Transverse colon (tissue), 3 donors: Measurements from ENCODE around the gene OR10A4.

Source experiments
- EP300 ChIP-seq: sonication (generic); formaldehyde crosslinking; IDR thresholded peaks from one replicate; pipeline ENCODE4 v1.6.1; 2017; ENCODE audit warnings: antibody characterized with exemption, low read depth
- POLR2A ChIP-seq: fragments of 450-650 bp; IDR thresholded peaks from one replicate; pipeline ENCODE4 v1.6.1; 2016; ENCODE audit warnings: antibody characterized with exemption, mild to moderate bottlenecking, moderate library complexity
- TF ChIP-seq, protein P1 (sequence below), 5 experiments: fragments of 200-600 bp in 3 of 5; fragments of 450-650 bp in 2 of 5; sonication (generic) in 3 of 5; IDR thresholded peaks; 1 replicate in 2 of 5; 2 replicates in 3 of 5; pipeline ENCODE4 v1.5.1; 2016 to 2017; ENCODE audit warnings: antibody characterized with exemption in 5 of 5, inconsistent platforms in 3 of 5, mild to moderate bottlenecking in 2 of 5, moderate library complexity in 1 of 5

DNA sequence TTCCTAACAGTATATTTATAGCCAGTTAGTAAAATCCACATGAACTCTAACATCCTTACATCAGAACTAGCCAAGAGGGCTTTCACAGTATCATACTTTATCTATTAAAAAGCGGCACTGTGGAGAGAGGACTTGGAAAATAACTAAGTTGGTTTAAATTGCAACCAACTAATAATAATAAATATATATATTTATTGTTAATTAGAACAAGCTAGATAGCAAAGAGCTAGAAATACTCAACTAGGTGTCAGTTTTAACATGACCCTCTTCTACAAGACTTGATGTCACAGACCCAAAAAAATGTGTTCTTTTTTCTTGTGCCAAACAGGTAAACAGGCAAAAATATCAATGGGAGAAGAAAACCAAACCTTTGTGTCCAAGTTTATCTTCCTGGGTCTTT, 44.3 kb downstream of the OR10A4 start, which contains the start of gene OR2D3:
- TF ChIP-seq POLR2A (no peak), EP300 (no peak)
- TF ChIP-seq, protein P1, sequence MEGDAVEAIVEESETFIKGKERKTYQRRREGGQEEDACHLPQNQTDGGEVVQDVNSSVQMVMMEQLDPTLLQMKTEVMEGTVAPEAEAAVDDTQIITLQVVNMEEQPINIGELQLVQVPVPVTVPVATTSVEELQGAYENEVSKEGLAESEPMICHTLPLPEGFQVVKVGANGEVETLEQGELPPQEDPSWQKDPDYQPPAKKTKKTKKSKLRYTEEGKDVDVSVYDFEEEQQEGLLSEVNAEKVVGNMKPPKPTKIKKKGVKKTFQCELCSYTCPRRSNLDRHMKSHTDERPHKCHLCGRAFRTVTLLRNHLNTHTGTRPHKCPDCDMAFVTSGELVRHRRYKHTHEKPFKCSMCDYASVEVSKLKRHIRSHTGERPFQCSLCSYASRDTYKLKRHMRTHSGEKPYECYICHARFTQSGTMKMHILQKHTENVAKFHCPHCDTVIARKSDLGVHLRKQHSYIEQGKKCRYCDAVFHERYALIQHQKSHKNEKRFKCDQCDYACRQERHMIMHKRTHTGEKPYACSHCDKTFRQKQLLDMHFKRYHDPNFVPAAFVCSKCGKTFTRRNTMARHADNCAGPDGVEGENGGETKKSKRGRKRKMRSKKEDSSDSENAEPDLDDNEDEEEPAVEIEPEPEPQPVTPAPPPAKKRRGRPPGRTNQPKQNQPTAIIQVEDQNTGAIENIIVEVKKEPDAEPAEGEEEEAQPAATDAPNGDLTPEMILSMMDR (IDR thresholded peaks at IDR 0.05), result no peak
